CD14-positive monocyte (primary cell): ENCODE measurements around the gene CREB5. TPM values are rescaled to one million over a fixed set of nuclear protein-coding genes. Genes with fewer than 3 reads are reported as not detected.

Experiments
- DNase-seq, 3 donors: peaks; one replicate each; pipeline ENCODE4 v3.0.0-alpha.2; 2011 to 2022
- H2AFZ ChIP-seq: 2 replicates; pipeline ENCODE4 v1.6.0; 2012; ENCODE audit warnings: mild to moderate bottlenecking, low read depth, low read length, inconsistent platforms; ENCODE audit not compliant: insufficient read depth, poor library complexity, severe bottlenecking
- H3K27ac ChIP-seq, 2 donors: 1 replicate in 1 of 2; 2 replicates in 1 of 2; pipeline ENCODE4 v1.5.1; 2012 to 2013; ENCODE audit warnings: low read length in 2 of 2, control low read depth in 1 of 2, inconsistent platforms in 1 of 2, low read depth in 1 of 2, mild to moderate bottlenecking in 1 of 2
- H3K27me3 ChIP-seq, 2 donors: one replicate each; pipeline versions ENCODE4 v1.6.0 to v1.6.1; 2011 to 2013; ENCODE audit warnings: low read length in 2 of 2; ENCODE audit not compliant: control insufficient read depth in 2 of 2, insufficient read depth in 2 of 2
- H3K36me3 ChIP-seq, 2 donors: replicated peaks in 1 of 2; 1 replicate in 1 of 2; 2 replicates in 1 of 2; pipeline versions ENCODE4 v1.5.1 to v1.6.1; 2012 to 2013; ENCODE audit warnings: low read length in 2 of 2, control low read depth in 1 of 2, inconsistent platforms in 1 of 2, mild to moderate bottlenecking in 1 of 2; ENCODE audit not compliant: insufficient read depth in 2 of 2, control insufficient read depth in 1 of 2
- H3K4me1 ChIP-seq, 2 donors: 1 replicate in 1 of 2; 2 replicates in 1 of 2; pipeline versions ENCODE4 v1.5.1 to v1.6.1; 2012 to 2013; ENCODE audit warnings: low read length in 2 of 2, control low read depth in 1 of 2, inconsistent platforms in 1 of 2, mild to moderate bottlenecking in 1 of 2, moderate library complexity in 1 of 2; ENCODE audit not compliant: insufficient read depth in 2 of 2, control insufficient read depth in 1 of 2
- H3K4me2 ChIP-seq: replicated peaks from 2 replicates; pipeline ENCODE3; 2012; ENCODE audit warnings: low read length, moderate library complexity, mild to moderate bottlenecking; ENCODE audit not compliant: poor library complexity, severe bottlenecking; ENCODE audit errors: extremely low read depth
- H3K4me3 ChIP-seq, 3 experiments: fragments of 200-600 bp in 1 of 3; sonication (generic) in 1 of 3; replicated peaks in 1 of 3; 1 replicate in 2 of 3; 2 replicates in 1 of 3; pipeline ENCODE4 v1.5.1; 2011 to 2013; ENCODE audit warnings: low read length in 3 of 3, mild to moderate bottlenecking in 3 of 3, control low read depth in 2 of 3, low read depth in 2 of 3, inconsistent platforms in 1 of 3, moderate library complexity in 1 of 3
- H3K79me2 ChIP-seq: 2 replicates; pipeline ENCODE4 v1.6.0; 2012; ENCODE audit warnings: mild to moderate bottlenecking, control low read depth, inconsistent platforms, low read length, moderate library complexity; ENCODE audit not compliant: insufficient read depth
- H3K9ac ChIP-seq: 2 replicates; pipeline ENCODE4 v1.6.0; 2017; ENCODE audit warnings: low read length, mild to moderate bottlenecking; ENCODE audit not compliant: insufficient read depth, poor library complexity, severe bottlenecking
- H3K9me3 ChIP-seq, 2 donors: replicated peaks in 1 of 2; 1 replicate in 1 of 2; 2 replicates in 1 of 2; pipeline versions ENCODE4 v1.5.1 to v1.6.1; 2012 to 2013; ENCODE audit warnings: low read length in 2 of 2, control low read depth in 1 of 2; ENCODE audit not compliant: control insufficient read depth in 1 of 2, insufficient read depth in 1 of 2
- H4K20me1 ChIP-seq: 2 replicates; pipeline ENCODE4 v1.6.0; 2012; ENCODE audit warnings: mild to moderate bottlenecking, low read length, control low read depth, moderate library complexity; ENCODE audit not compliant: insufficient read depth
- H3K27ac Mint-ChIP-seq, 7 donors: one replicate each; pipeline ENCODE4 v1.8.0; 2020; ENCODE audit warnings: mild to moderate bottlenecking in 7 of 7, mixed read lengths in 7 of 7, moderate library complexity in 6 of 7, inconsistent platforms in 2 of 7
- H3K27me3 Mint-ChIP-seq, 3 donors: one replicate each; pipeline ENCODE4 v1.8.0; 2021 to 2022; ENCODE audit warnings: low read depth in 3 of 3, mild to moderate bottlenecking in 3 of 3, mixed read lengths in 3 of 3, moderate library complexity in 3 of 3, inconsistent platforms in 1 of 3
- H3K36me3 Mint-ChIP-seq, 2 donors: one replicate each; pipeline ENCODE4 v1.8.0; 2020; ENCODE audit warnings: mixed read lengths in 2 of 2, inconsistent platforms in 1 of 2, mild to moderate bottlenecking in 1 of 2
- H3K4me1 Mint-ChIP-seq: one replicate; pipeline ENCODE4 v1.8.0; 2020; ENCODE audit warnings: mild to moderate bottlenecking, mixed read lengths
- H3K4me3 Mint-ChIP-seq, 2 donors: one replicate each; pipeline ENCODE4 v1.8.0; 2020; ENCODE audit warnings: mild to moderate bottlenecking in 2 of 2, mixed read lengths in 2 of 2, moderate library complexity in 1 of 2
- H3K9me3 Mint-ChIP-seq, 7 donors: one replicate each; pipeline ENCODE4 v1.8.0; 2020 to 2022; ENCODE audit warnings: mixed read lengths in 7 of 7, mild to moderate bottlenecking in 6 of 7, moderate library complexity in 6 of 7, inconsistent platforms in 2 of 7
- CTCF ChIP-seq: fragments of 200-600 bp; IDR thresholded peaks from one replicate; pipeline ENCODE4 v1.8.0; 2022; ENCODE audit warnings: antibody characterized with exemption, mild to moderate bottlenecking
- WGBS: methylation state at CpG from one replicate; pipeline ENCODE4 v1.1.5; 2013; ENCODE audit warnings: missing lambda C conversion rate; ENCODE audit not compliant: insufficient coverage; 5-methylcytosine and 5-hydroxymethylcytosine counted together
- intact Hi-C, 2 donors: fragments of 100-400 bp; cut with micrococcal nuclease; formaldehyde crosslinking; loops; one replicate each; pipeline versions ENCODE4 v1.15.0 to v1.15.1; 2023
- polyA plus RNA-seq, 3 donors: library from polyadenylated mRNA; depleted of rRNA in 1 of 3; unstranded in 2 of 3; stranded (reverse) in 1 of 3; fragments of 300-500 nt in 2 of 3; fragments of >200 nt in 1 of 3; fragmentation: Illumina TruSeq in 2 of 3; gene quantifications; 1 replicate in 2 of 3; 2 replicates in 1 of 3; pipeline ENCODE4 v1.2.3, GENCODE V29; 2012 to 2021

The CREB5 gene
- polyA plus RNA-seq, 3 donors = 25.1 to 72.3 (median 44.2) TPM

DNA sequence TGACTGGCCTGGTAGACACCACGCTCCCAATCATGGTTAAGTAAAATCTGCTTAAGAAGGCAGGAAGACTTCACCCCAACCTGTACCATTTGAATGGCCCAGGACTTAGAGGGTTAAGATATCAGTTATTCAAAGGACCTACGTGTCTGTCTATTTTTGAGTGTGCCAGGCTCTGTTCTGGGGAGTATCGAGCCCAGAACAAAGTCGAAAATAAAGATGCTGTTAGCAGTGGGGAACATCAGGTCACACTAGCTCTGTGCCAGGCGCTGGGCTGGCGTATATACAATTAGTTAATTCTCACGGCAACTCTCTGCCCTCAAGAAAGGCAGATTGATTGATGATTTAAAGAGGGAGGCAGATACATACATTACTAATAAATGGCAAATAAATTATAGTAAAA, 40.5 kb upstream of the CREB5 start:
- no peaks in the 10 kb centered on the region for H3K4me1 ChIP-seq
- DNase-seq = no peak
- no peak overlapping the region for H3K4me2 ChIP-seq
- no peak for TF ChIP-seq CTCF
- 75% methylated on average over 4 of the region's 7 CpGs for WGBS
- no peaks in the 10 kb centered on the region for H3K79me2 ChIP-seq
- H3K4me3 ChIP-seq = no peak overlapping the region
- H3K27ac ChIP-seq = no peak overlapping the region
- Mint-ChIP-seq H3K9me3 (no peaks in the 10 kb centered on the region), H3K4me3 (no peak overlapping the region), H3K27me3 (peaks cover 2 to 5% (median 4%) of the 10 kb centered on the region in 3 donors), H3K4me1 (no peaks in the 10 kb centered on the region), H3K27ac (no peak overlapping the region), H3K36me3 (no peaks in the 10 kb centered on the region)
- H4K20me1 ChIP-seq = no peaks in the 10 kb centered on the region
- H3K27me3 ChIP-seq = no peaks in the 10 kb centered on the region
- intact Hi-C loops = no loop called here
- H3K9me3 ChIP-seq = no peaks in the 10 kb centered on the region
- H2AFZ ChIP-seq = no peak overlapping the region
- no peak overlapping the region for H3K9ac ChIP-seq
- no peaks in the 10 kb centered on the region for H3K36me3 ChIP-seq

- Histone ChIP-seq H3K9me3 (no peaks in the 10 kb centered on the region), H3K4me3 (no peak overlapping the region), H3K27ac (no peak overlapping the region), H3K27me3 (no peaks in the 10 kb centered on the region), H3K9ac (no peak overlapping the region), H4K20me1 (no peaks in the 10 kb centered on the region), H3K4me2 (no peak overlapping the region), H2AFZ (no peak overlapping the region), H3K4me1 (no peaks in the 10 kb centered on the region), H3K36me3 (no peaks in the 10 kb centered on the region), H3K79me2 (no peaks in the 10 kb centered on the region)
- Mint-ChIP-seq H3K4me1 (no peaks in the 10 kb centered on the region), H3K36me3 (no peaks in the 10 kb centered on the region), H3K4me3 (no peak overlapping the region), H3K9me3 (peaks cover 0 to 2% (median 0%) of the 10 kb centered on the region in 7 donors), H3K27ac (no peak overlapping the region), H3K27me3 (peaks cover 2 to 8% (median 3%) of the 10 kb centered on the region in 3 donors)
- DNase-seq = no peak
- WGBS = no CpG with 5 or more reads among the region's 3 CpGs
- TF ChIP-seq CTCF = no peak
- intact Hi-C loops = no loop called here
These were observed 38.3 kb upstream of the CREB5 start for GRCh38 chr7:28373990-28374389.
